HepG2 (cell line): Measurements from ENCODE around the gene WWC2. TPM values are rescaled to one million over a fixed set of nuclear protein-coding genes. Genes with fewer than 3 reads are reported as not detected.

Source experiments
- AFF4 ChIP-seq: sonication (generic); formaldehyde crosslinking; IDR thresholded peaks from 2 replicates; pipeline ENCODE4 v1.4.0; 2020; ENCODE audit warnings: missing genetic modification reagents
- ISL2 ChIP-seq: sonication (generic); formaldehyde crosslinking; IDR thresholded peaks from 2 replicates; pipeline ENCODE4 v1.5.0; 2020; ENCODE audit warnings: missing genetic modification reagents
- NCOR1 ChIP-seq: fragments of 200-600 bp; sonication (generic); IDR thresholded peaks from 2 replicates; pipeline ENCODE4 v1.7.0; 2017; ENCODE audit warnings: antibody characterized with exemption, low read length, borderline replicate concordance
- TEAD3 ChIP-seq: optimal IDR thresholded peaks from 2 replicates; pipeline ENCODE3; 2016; ENCODE audit warnings: borderline replicate concordance
- ZC3H4 ChIP-seq: sonication (generic); formaldehyde crosslinking; IDR thresholded peaks from 2 replicates; pipeline ENCODE4 v1.4.0; 2020; ENCODE audit warnings: missing genetic modification reagents, borderline replicate concordance
- ZFX ChIP-seq: sonication (generic); formaldehyde crosslinking; IDR thresholded peaks from 2 replicates; pipeline ENCODE4 v1.4.0; 2020; ENCODE audit warnings: mild to moderate bottlenecking, low read depth, missing genetic modification reagents, moderate library complexity
- ZNF296 ChIP-seq: sonication (generic); formaldehyde crosslinking; conservative IDR thresholded peaks from 2 replicates; pipeline ENCODE4 v1.5.0; 2020; ENCODE audit warnings: mild to moderate bottlenecking, missing genetic modification reagents
- ZNF317 ChIP-seq: sonication (generic); formaldehyde crosslinking; IDR thresholded peaks from 2 replicates; pipeline ENCODE4 v1.5.0; 2020; ENCODE audit warnings: mild to moderate bottlenecking, missing genetic modification reagents
- ZNF740 ChIP-seq: sonication (generic); formaldehyde crosslinking; IDR thresholded peaks from 2 replicates; pipeline ENCODE4 v1.4.0; 2020; ENCODE audit warnings: missing genetic modification reagents
- ZNF839 ChIP-seq: sonication (generic); formaldehyde crosslinking; IDR thresholded peaks from 2 replicates; pipeline ENCODE4 v1.4.0; 2020; ENCODE audit warnings: missing genetic modification reagents, mild to moderate bottlenecking, borderline replicate concordance
- ZSCAN12 ChIP-seq: sonication (generic); formaldehyde crosslinking; IDR thresholded peaks from 2 replicates; pipeline ENCODE4 v1.9.0; 2021; ENCODE audit warnings: mild to moderate bottlenecking, missing genetic modification reagents
- polyA plus RNA-seq, 8 experiments: library from polyadenylated mRNA; depleted of rRNA in 3 of 8; stranded (reverse) in 7 of 8; unstranded in 1 of 8; fragments of >200 nt; fragmentation: Illumina TruSeq in 4 of 8; extraction: Trizol in 4 of 8; gene quantifications; 2 replicates each; pipeline versions ENCODE4 v1.2.1 to v1.2.3, GENCODE V29; 2011 to 2016; ENCODE audit warnings: low read depth in 4 of 8, missing spikeins in 1 of 8, mixed read lengths in 1 of 8; ENCODE audit not compliant: insufficient read depth in 1 of 8
- total RNA-seq, 5 experiments: library from RNA; depleted of rRNA; stranded (reverse); fragments of >200 nt; fragmentation: Illumina TruSeq; extraction: Trizol; gene quantifications; 2 replicates each; pipeline ENCODE4 v1.2.3, GENCODE V29; 2016; ENCODE audit warnings: low read depth in 1 of 5
- TF ChIP-seq, protein P1 (sequence below), 2 experiments: sonication (generic) in 1 of 2; formaldehyde crosslinking in 1 of 2; IDR thresholded peaks; 2 replicates each; pipeline versions ENCODE4 v1.6.1 to v1.9.0; 2014 to 2022; ENCODE audit warnings: antibody characterized with exemption in 1 of 2, borderline replicate concordance in 1 of 2, inconsistent platforms in 1 of 2, low read depth in 1 of 2, missing genetic modification reagents in 1 of 2
- TF ChIP-seq, protein P2 (sequence below): fragments of 450-650 bp; IDR thresholded peaks from 2 replicates; pipeline ENCODE4 v1.6.1; 2017; ENCODE audit warnings: mild to moderate bottlenecking

Gene WWC2
- total and polyA plus RNA-seq, 2 of the 13 experiments (the other 11 are each of a cell fraction or from before 2014, with no cell fraction given): 40.0 to 50.1 TPM

DNA sequence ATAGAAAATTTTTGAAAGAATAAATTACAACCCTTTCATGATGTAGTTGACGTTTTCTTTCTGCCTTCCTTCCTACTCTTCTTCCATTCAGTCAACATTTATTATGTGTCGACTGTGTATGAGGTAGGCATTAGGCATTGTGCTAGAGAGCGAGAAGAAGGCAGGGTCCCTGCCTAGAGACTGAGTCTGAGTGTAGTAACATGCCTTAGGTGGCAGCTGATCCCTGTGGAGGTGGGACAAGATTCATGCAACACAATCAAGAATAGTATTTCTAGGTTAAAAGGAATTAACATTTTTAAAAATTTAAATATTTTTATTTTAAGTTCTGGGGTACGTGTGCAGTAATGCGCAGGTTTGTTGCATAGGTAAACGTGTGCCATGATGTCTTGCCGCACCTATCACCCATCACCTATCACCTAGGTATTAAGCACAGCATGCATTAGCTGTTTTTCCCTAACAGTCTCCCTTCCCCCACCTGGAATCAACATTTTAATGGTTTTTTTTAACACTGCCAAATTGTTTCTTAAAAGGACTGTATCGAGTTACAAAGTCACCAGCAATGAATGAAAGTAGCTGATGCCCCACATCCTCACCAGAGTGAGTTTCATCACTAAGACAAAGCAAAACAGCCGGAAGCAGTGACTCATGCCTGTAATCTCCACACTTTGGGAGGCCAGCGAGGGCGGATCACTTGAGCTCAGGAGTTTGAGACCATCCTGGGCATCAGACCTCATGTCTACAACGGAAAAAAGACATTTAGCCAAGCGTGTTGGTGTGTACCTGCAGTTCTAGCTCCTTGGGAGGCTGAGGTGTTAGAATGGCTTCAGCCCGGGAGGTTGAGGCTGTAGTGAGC lies 84.0 kb downstream of the WWC2 start (continued):
- TF ChIP-seq, protein P1, sequence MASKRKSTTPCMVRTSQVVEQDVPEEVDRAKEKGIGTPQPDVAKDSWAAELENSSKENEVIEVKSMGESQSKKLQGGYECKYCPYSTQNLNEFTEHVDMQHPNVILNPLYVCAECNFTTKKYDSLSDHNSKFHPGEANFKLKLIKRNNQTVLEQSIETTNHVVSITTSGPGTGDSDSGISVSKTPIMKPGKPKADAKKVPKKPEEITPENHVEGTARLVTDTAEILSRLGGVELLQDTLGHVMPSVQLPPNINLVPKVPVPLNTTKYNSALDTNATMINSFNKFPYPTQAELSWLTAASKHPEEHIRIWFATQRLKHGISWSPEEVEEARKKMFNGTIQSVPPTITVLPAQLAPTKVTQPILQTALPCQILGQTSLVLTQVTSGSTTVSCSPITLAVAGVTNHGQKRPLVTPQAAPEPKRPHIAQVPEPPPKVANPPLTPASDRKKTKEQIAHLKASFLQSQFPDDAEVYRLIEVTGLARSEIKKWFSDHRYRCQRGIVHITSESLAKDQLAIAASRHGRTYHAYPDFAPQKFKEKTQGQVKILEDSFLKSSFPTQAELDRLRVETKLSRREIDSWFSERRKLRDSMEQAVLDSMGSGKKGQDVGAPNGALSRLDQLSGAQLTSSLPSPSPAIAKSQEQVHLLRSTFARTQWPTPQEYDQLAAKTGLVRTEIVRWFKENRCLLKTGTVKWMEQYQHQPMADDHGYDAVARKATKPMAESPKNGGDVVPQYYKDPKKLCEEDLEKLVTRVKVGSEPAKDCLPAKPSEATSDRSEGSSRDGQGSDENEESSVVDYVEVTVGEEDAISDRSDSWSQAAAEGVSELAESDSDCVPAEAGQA (IDR thresholded peaks at IDR 0.05; ENCODE audit: low read depth): no peak
- TF ChIP-seq, protein P1 (CRISPR knock-in tag; IDR thresholded peaks at IDR 0.05; ENCODE audit: borderline replicate concordance): no peak
- TF ChIP-seq ZNF740 (no peak), ZNF296 (CRISPR knock-in tag) (no peak), ZNF317 (CRISPR knock-in tag) (0 out of 2 replicates have a peak, but pooled peaks have one; percentile 23), ISL2 (CRISPR knock-in tag) (0 out of 2 replicates have a peak, but pooled peaks have one; percentile 38), ZSCAN12 (no peak), ZFX (CRISPR knock-in tag) (peak; percentile 19; the same call in 1 of the 2 replicates), AFF4 (CRISPR knock-in tag) (no peak), ZNF839 (CRISPR knock-in tag) (no peak), TEAD3 (CRISPR knock-in tag) (peak; percentile 81), NCOR1 (no peak), ZC3H4 (CRISPR knock-in tag) (no peak)
- TF ChIP-seq, protein P2, sequence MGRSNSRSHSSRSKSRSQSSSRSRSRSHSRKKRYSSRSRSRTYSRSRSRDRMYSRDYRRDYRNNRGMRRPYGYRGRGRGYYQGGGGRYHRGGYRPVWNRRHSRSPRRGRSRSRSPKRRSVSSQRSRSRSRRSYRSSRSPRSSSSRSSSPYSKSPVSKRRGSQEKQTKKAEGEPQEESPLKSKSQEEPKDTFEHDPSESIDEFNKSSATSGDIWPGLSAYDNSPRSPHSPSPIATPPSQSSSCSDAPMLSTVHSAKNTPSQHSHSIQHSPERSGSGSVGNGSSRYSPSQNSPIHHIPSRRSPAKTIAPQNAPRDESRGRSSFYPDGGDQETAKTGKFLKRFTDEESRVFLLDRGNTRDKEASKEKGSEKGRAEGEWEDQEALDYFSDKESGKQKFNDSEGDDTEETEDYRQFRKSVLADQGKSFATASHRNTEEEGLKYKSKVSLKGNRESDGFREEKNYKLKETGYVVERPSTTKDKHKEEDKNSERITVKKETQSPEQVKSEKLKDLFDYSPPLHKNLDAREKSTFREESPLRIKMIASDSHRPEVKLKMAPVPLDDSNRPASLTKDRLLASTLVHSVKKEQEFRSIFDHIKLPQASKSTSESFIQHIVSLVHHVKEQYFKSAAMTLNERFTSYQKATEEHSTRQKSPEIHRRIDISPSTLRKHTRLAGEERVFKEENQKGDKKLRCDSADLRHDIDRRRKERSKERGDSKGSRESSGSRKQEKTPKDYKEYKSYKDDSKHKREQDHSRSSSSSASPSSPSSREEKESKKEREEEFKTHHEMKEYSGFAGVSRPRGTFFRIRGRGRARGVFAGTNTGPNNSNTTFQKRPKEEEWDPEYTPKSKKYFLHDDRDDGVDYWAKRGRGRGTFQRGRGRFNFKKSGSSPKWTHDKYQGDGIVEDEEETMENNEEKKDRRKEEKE: no peak
